Left lung (tissue), 10 donors: ENCODE results near the gene EVI5L. TPM values are rescaled to one million over a fixed set of nuclear protein-coding genes. Genes with fewer than 3 reads are reported as not detected.
A peak's percentile ranks its signal among the peaks of the same experiment; 100 is the strongest.

Experiments
- ATAC-seq: fragments of 200-7000 bp; cut with Tn5 transposase; one replicate; pipeline ENCODE4 v1.9.1; 2020; ENCODE audit warnings: moderate library complexity
- DNase-seq, 4 donors: peaks; one replicate each; pipeline ENCODE4 v3.0.0-alpha.2; 2013 to 2020
- H3K27ac ChIP-seq, 2 donors: fragments of 200-600 bp; sonication (generic) in 1 of 2; one replicate each; pipeline versions ENCODE4 v1.5.0 to v1.8.0; 2020 to 2021
- H3K27me3 ChIP-seq, 2 donors: fragments of 200-600 bp; sonication (generic) in 1 of 2; one replicate each; pipeline versions ENCODE4 v1.5.0 to v1.8.0; 2020 to 2021
- H3K36me3 ChIP-seq, 2 donors: fragments of 200-600 bp; sonication (generic) in 1 of 2; one replicate each; pipeline versions ENCODE4 v1.5.0 to v1.8.0; 2020 to 2021
- H3K4me1 ChIP-seq, 2 donors: fragments of 200-600 bp; one replicate each; pipeline ENCODE4 v1.8.0; 2021
- H3K4me3 ChIP-seq, 2 donors: fragments of 200-600 bp; sonication (generic) in 1 of 2; one replicate each; pipeline versions ENCODE4 v1.5.0 to v1.8.0; 2020 to 2021; ENCODE audit warnings: mild to moderate bottlenecking in 1 of 2
- H3K9me3 ChIP-seq, 2 donors: fragments of 200-600 bp; sonication (generic) in 1 of 2; one replicate each; pipeline versions ENCODE4 v1.5.0 to v1.8.0; 2020 to 2021
- CTCF ChIP-seq, 2 donors: fragments of 200-600 bp; sonication (generic) in 1 of 2; IDR thresholded peaks; one replicate each; pipeline versions ENCODE4 v1.5.0 to v1.8.0; 2021; ENCODE audit warnings: antibody characterized with exemption in 2 of 2
- intact Hi-C, 2 donors: fragments of 100-400 bp; cut with DNase I; formaldehyde crosslinking; loops; one replicate each; pipeline versions ENCODE4 v1.11.2 to v1.14.2; 2022
- polyA plus RNA-seq, 6 donors: library from polyadenylated mRNA; unstranded; fragments of 120-200 nt; gene quantifications; one replicate each; pipeline ENCODE4 v1.2.1, GENCODE V29; 2013; ENCODE audit not compliant: insufficient read length in 6 of 6
- total RNA-seq, 2 donors: library from RNA; stranded (reverse); fragmentation: NEBNext Ultra II Directional; extraction: Animal tissue kit (Norgen Biotek cat#: 25700); gene quantifications; one replicate each; pipeline ENCODE4 v1.2.1, GENCODE V29; 2021
- donor health status: DM: no; HTN: yes; CAD: no.
- donor health status: DM: no; HTN: no; CAD: no.

Gene EVI5L
- total and polyA plus RNA-seq, 8 donors = 11.3 to 18.1 (median 14.8) TPM

GRCh38 chr19:7851623-7852500 lies 21.8 kb downstream of the EVI5L start:
- H3K9me3 ChIP-seq = no peaks in the 10 kb centered on the region
- DNase-seq (peak in 1 of 4 donors; percentile 79), ATAC-seq (no peak)
- H3K27me3 ChIP-seq = no peaks in the 10 kb centered on the region
- no peak overlapping the region for H3K4me3 ChIP-seq
- TF ChIP-seq CTCF (IDR thresholded peaks at IDR 0.05) = no peak
- peaks cover 3 to 9% of the 10 kb centered on the region in 2 donors for H3K4me1 ChIP-seq
- intact Hi-C loops = no loop called here
- peaks cover 0 to 9% of the 10 kb centered on the region in 2 donors for H3K36me3 ChIP-seq
- no peak overlapping the region for H3K27ac ChIP-seq

GRCh38 chr19:7852851-7853769 lies 23.1 kb downstream of the EVI5L start:
- H3K27ac ChIP-seq = no peak overlapping the region
- intact Hi-C loops = no loop called here

GRCh38 chr19:7853770-7854128 lies 23.7 kb downstream of the EVI5L start:
- Histone ChIP-seq H3K9me3 (no peaks in the 10 kb centered on the region), H3K4me1 (peaks cover 3 to 9% of the 10 kb centered on the region in 2 donors), H3K27ac (no peak overlapping the region), H3K27me3 (peaks cover 0 to 8% of the 10 kb centered on the region in 2 donors), H3K36me3 (peaks cover 0 to 5% of the 10 kb centered on the region in 2 donors), H3K4me3 (no peak overlapping the region)
- TF ChIP-seq CTCF (IDR thresholded peaks at IDR 0.05) = no peak
- ATAC-seq = no peak
- intact Hi-C loops = no loop called here
- DNase-seq = peak in 1 of 4 donors; percentile 39

More at GRCh38 chr19:7852851-7853769, 23.1 kb downstream of the EVI5L start:
- H3K4me3 ChIP-seq = no peak overlapping the region
- H3K4me1 ChIP-seq = peaks cover 3 to 9% of the 10 kb centered on the region in 2 donors
- peak; percentile 89 for ATAC-seq
- peaks cover 0 to 5% of the 10 kb centered on the region in 2 donors for H3K36me3 ChIP-seq
- peak; percentile 79 to 84 for TF ChIP-seq CTCF (IDR thresholded peaks at IDR 0.05)
- H3K9me3 ChIP-seq = no peaks in the 10 kb centered on the region
- peak in 3 of 4 donors; percentile 77 to 94 (median 82) for DNase-seq
- peaks cover 0 to 2% of the 10 kb centered on the region in 2 donors for H3K27me3 ChIP-seq

- no peak overlapping the region for H3K4me3 ChIP-seq
- no peak for ATAC-seq
- peaks cover 0 to 22% of the 10 kb centered on the region in 2 donors for H3K36me3 ChIP-seq
- peaks cover 0 to 14% of the 10 kb centered on the region in 2 donors for H3K27me3 ChIP-seq
- no peak overlapping the region for H3K27ac ChIP-seq
- no peak for TF ChIP-seq CTCF (IDR thresholded peaks at IDR 0.05)
- DNase-seq = peak in 1 of 4 donors; percentile 55
- intact Hi-C loops = no loop called here
- H3K9me3 ChIP-seq = no peaks in the 10 kb centered on the region
- peaks cover 3 to 9% of the 10 kb centered on the region in 2 donors for H3K4me1 ChIP-seq
Measured at GRCh38 chr19:7855426-7856108, 25.5 kb downstream of the EVI5L start.
